ENCODE measurements around the gene HIGD1A.
"Not testable (repeated sequence)": the region's sequence is repeated elsewhere in the genome, so short reads cannot be mapped to it uniquely, and the experiment has no call there.

HIGD1A gene

GRCh38 chr3:42819351-42819965 lies 15.2 kb upstream of the HIGD1A start:
- Mint-ChIP-seq H3K4me1 (no peaks in the 10 kb centered on the region), H3K36me3 (ENCODE audit: low read depth) (no peaks in the 10 kb centered on the region), H3K27me3 (ENCODE audit: low read depth) (no peaks in the 10 kb centered on the region), H3K9me3 (no peaks in the 10 kb centered on the region), H3K27ac (peak overlapping the region; percentile 27 to 46 (median 44)), H3K4me3 (no peak overlapping the region)
- no peak for TF ChIP-seq CTCF (IDR thresholded peaks at IDR 0.05; ENCODE audit: unreplicated experiment in 3 of 3)

GRCh38 chr3:42815826-42816225 lies 11.5 kb upstream of the HIGD1A start:
- Mint-ChIP-seq H3K27ac (no peak overlapping the region), H3K9me3 (no peaks in the 10 kb centered on the region), H3K4me1 (no peaks in the 10 kb centered on the region), H3K36me3 (ENCODE audit: low read depth) (no peaks in the 10 kb centered on the region), H3K4me3 (no peak overlapping the region), H3K27me3 (ENCODE audit: low read depth) (peaks cover 3% of the 10 kb centered on the region)
- TF ChIP-seq CTCF (IDR thresholded peaks at IDR 0.05; ENCODE audit: unreplicated experiment in 3 of 3) = no peak

GRCh38 chr3:42814914-42815507 lies 10.7 kb upstream of the HIGD1A start:
- no peaks in the 10 kb centered on the region for H3K4me1 Mint-ChIP-seq
- peaks cover 3% of the 10 kb centered on the region for H3K27me3 Mint-ChIP-seq (ENCODE audit: low read depth)
- H3K27ac Mint-ChIP-seq = peak overlapping the region in 1 of 3 experiments; percentile 34
- no peaks in the 10 kb centered on the region for H3K9me3 Mint-ChIP-seq
- H3K36me3 Mint-ChIP-seq (ENCODE audit: low read depth) = no peaks in the 10 kb centered on the region
- no peak for TF ChIP-seq CTCF (IDR thresholded peaks at IDR 0.05; ENCODE audit: unreplicated experiment in 3 of 3)
- no peak overlapping the region for H3K4me3 Mint-ChIP-seq

- TF ChIP-seq CTCF (IDR thresholded peaks at IDR 0.05; ENCODE audit: unreplicated experiment in 3 of 3) = no peak
- H3K36me3 Mint-ChIP-seq (ENCODE audit: low read depth) = no peaks in the 10 kb centered on the region
- peaks cover 9% of the 10 kb centered on the region for H3K27me3 Mint-ChIP-seq (ENCODE audit: low read depth)
- no peaks in the 10 kb centered on the region for H3K9me3 Mint-ChIP-seq
- H3K4me1 Mint-ChIP-seq = no peaks in the 10 kb centered on the region
- no peak overlapping the region for H3K27ac Mint-ChIP-seq
- no peak overlapping the region for H3K4me3 Mint-ChIP-seq
These were observed 10.0 kb upstream of the HIGD1A start for GRCh38 chr3:42814246-42814645.

- not testable (repeated sequence) for H3K4me1 Mint-ChIP-seq; H3K36me3 Mint-ChIP-seq (ENCODE audit: low read depth); H3K9me3 Mint-ChIP-seq; H3K4me3 Mint-ChIP-seq
- Mint-ChIP-seq H3K27ac (peak overlapping the region; percentile 65 to 78 (median 67)), H3K27me3 (ENCODE audit: low read depth) (peaks cover 21% of the 10 kb centered on the region)
These were observed 7.0 kb upstream of the HIGD1A start for GRCh38 chr3:42811118-42811883.

- peaks cover 27% of the 10 kb centered on the region for H3K27me3 Mint-ChIP-seq (ENCODE audit: low read depth)
- not testable (repeated sequence) for H3K4me3 Mint-ChIP-seq; H3K36me3 Mint-ChIP-seq (ENCODE audit: low read depth); H3K4me1 Mint-ChIP-seq; H3K9me3 Mint-ChIP-seq
- peak overlapping the region; percentile 65 to 78 (median 67) for H3K27ac Mint-ChIP-seq
These were observed 6.4 kb upstream of the HIGD1A start for GRCh38 chr3:42810706-42811105.
